H9 (cell line): ENCODE measurements around the gene SRGAP1. TPM values are rescaled to one million over a fixed set of nuclear protein-coding genes. Genes with fewer than 3 reads are reported as not detected.

Experiments used
- DNase-seq: peaks from one replicate; pipeline ENCODE4 v3.0.0-alpha.2; 2017
- H2AFZ ChIP-seq: one replicate; pipeline ENCODE4 v1.6.1; 2013; ENCODE audit warnings: mild to moderate bottlenecking, low read length, control low read depth, moderate library complexity
- H2AK5ac ChIP-seq: 2 replicates; pipeline ENCODE4 v1.6.1; 2013; ENCODE audit warnings: low read length, control low read depth, mixed read lengths; ENCODE audit not compliant: insufficient read length
- H2BK120ac ChIP-seq: one replicate; pipeline ENCODE4 v1.6.1; 2013; ENCODE audit warnings: low read depth, mild to moderate bottlenecking, low read length, control low read depth, inconsistent platforms; ENCODE audit not compliant: poor library complexity, severe bottlenecking
- H2BK12ac ChIP-seq: 2 replicates; pipeline ENCODE4 v1.6.1; 2013; ENCODE audit warnings: low read length, control low read depth, mixed read lengths, low read depth; ENCODE audit not compliant: insufficient read length
- H2BK15ac ChIP-seq: 2 replicates; pipeline ENCODE4 v1.6.1; 2013; ENCODE audit warnings: low read depth, low read length, control low read depth
- H2BK20ac ChIP-seq: one replicate; pipeline ENCODE4 v1.6.1; 2013; ENCODE audit warnings: low read depth, mild to moderate bottlenecking, low read length, control low read depth, inconsistent platforms; ENCODE audit not compliant: poor library complexity, severe bottlenecking
- H2BK5ac ChIP-seq: 2 replicates; pipeline ENCODE4 v1.6.1; 2013; ENCODE audit warnings: low read length, control low read depth, mixed read lengths; ENCODE audit not compliant: insufficient read length
- H3K14ac ChIP-seq: 2 replicates; pipeline ENCODE4 v1.6.1; 2013; ENCODE audit warnings: low read length, control low read depth; ENCODE audit not compliant: insufficient read depth
- H3K18ac ChIP-seq: 2 replicates; pipeline ENCODE4 v1.6.1; 2013; ENCODE audit warnings: low read depth, mild to moderate bottlenecking, mixed read lengths, low read length, control low read depth; ENCODE audit not compliant: insufficient read length
- H3K23ac ChIP-seq: 2 replicates; pipeline ENCODE4 v1.6.1; 2013; ENCODE audit warnings: low read length, control low read depth, mixed read lengths, low read depth; ENCODE audit not compliant: insufficient read length
- H3K23me2 ChIP-seq: 2 replicates; pipeline ENCODE4 v1.6.1; 2013; ENCODE audit warnings: low read depth, mild to moderate bottlenecking, mixed read lengths, low read length, control low read depth; ENCODE audit not compliant: insufficient read length, poor library complexity, severe bottlenecking
- H3K27ac ChIP-seq: 2 replicates; pipeline ENCODE4 v1.5.1; 2013; ENCODE audit warnings: low read length, control low read depth, mixed read lengths, low read depth; ENCODE audit not compliant: insufficient read length
- H3K27me3 ChIP-seq: 2 replicates; pipeline ENCODE4 v1.6.1; 2013; ENCODE audit warnings: low read length, control low read depth, inconsistent platforms; ENCODE audit not compliant: insufficient read depth
- H3K4ac ChIP-seq: 2 replicates; pipeline ENCODE4 v1.6.1; 2013; ENCODE audit warnings: low read depth, mild to moderate bottlenecking, control low read depth, inconsistent platforms, low read length, moderate library complexity
- H3K4me1 ChIP-seq: 2 replicates; pipeline ENCODE4 v1.6.1; 2013; ENCODE audit warnings: low read length, control low read depth, inconsistent platforms; ENCODE audit not compliant: insufficient read depth
- H3K4me2 ChIP-seq: 2 replicates; pipeline ENCODE4 v1.6.1; 2013; ENCODE audit warnings: low read length, control low read depth, mixed read lengths; ENCODE audit not compliant: insufficient read length, insufficient read depth
- H3K56ac ChIP-seq: 2 replicates; pipeline ENCODE4 v1.6.1; 2013; ENCODE audit warnings: low read depth, mild to moderate bottlenecking, mixed read lengths, low read length, control low read depth; ENCODE audit not compliant: insufficient read length
- H3K79me1 ChIP-seq: 2 replicates; pipeline ENCODE4 v1.6.1; 2013; ENCODE audit warnings: low read depth, mild to moderate bottlenecking, moderate library complexity, low read length, control low read depth, inconsistent platforms; ENCODE audit not compliant: insufficient read depth, poor library complexity, severe bottlenecking
- H3K79me2 ChIP-seq: 2 replicates; pipeline ENCODE4 v1.6.1; 2013; ENCODE audit warnings: low read length, control low read depth, inconsistent platforms; ENCODE audit not compliant: insufficient read depth
- H3K9ac ChIP-seq: 2 replicates; pipeline ENCODE4 v1.6.1; 2013; ENCODE audit warnings: low read length, control low read depth, mixed read lengths; ENCODE audit not compliant: insufficient read length; ENCODE audit errors: extremely low read depth
- H3K9me3 ChIP-seq: one replicate; pipeline ENCODE4 v1.6.1; 2013; ENCODE audit warnings: low read depth, low read length, inconsistent platforms; ENCODE audit not compliant: control insufficient read depth
- H3T11ph ChIP-seq: one replicate; pipeline ENCODE4 v1.6.1; 2013; ENCODE audit warnings: mild to moderate bottlenecking, low read length, control low read depth, inconsistent platforms
- H4K20me1 ChIP-seq: one replicate; pipeline ENCODE4 v1.6.1; 2013; ENCODE audit not compliant: control insufficient read depth, insufficient read length, insufficient read depth
- H4K5ac ChIP-seq: 2 replicates; pipeline ENCODE4 v1.6.1; 2013; ENCODE audit warnings: low read depth, mild to moderate bottlenecking, mixed read lengths, low read length, control low read depth; ENCODE audit not compliant: insufficient read length
- H4K8ac ChIP-seq: replicated peaks from 2 replicates; pipeline ENCODE4 v1.6.1; 2013; ENCODE audit warnings: low read length, control low read depth, mixed read lengths, low read depth; ENCODE audit not compliant: insufficient read length
- H4K91ac ChIP-seq: 2 replicates; pipeline ENCODE4 v1.6.1; 2013; ENCODE audit warnings: low read depth, mild to moderate bottlenecking, moderate library complexity, mixed read lengths, low read length, control low read depth; ENCODE audit not compliant: insufficient read length
- H3K27ac Mint-ChIP-seq, 3 experiments: 2 replicates in 2 of 3; 3 replicates in 1 of 3; pipeline ENCODE4 v1.8.0; 2020 to 2021; ENCODE audit warnings: mixed read lengths in 3 of 3, mild to moderate bottlenecking in 1 of 3, moderate library complexity in 1 of 3
- H3K27me3 Mint-ChIP-seq: 2 replicates; pipeline ENCODE4 v1.8.0; 2021; ENCODE audit warnings: low read depth, mild to moderate bottlenecking, moderate library complexity, mixed read lengths
- H3K36me3 Mint-ChIP-seq, 3 experiments: 2 replicates in 2 of 3; 3 replicates in 1 of 3; pipeline ENCODE4 v1.8.0; 2020 to 2021; ENCODE audit warnings: low read depth in 3 of 3, mixed read lengths in 3 of 3; ENCODE audit not compliant: insufficient read depth in 1 of 3
- H3K4me1 Mint-ChIP-seq, 2 experiments: 2 replicates each; pipeline ENCODE4 v1.8.0; 2020; ENCODE audit warnings: mixed read lengths in 2 of 2
- H3K4me3 Mint-ChIP-seq, 2 experiments: 2 replicates in 1 of 2; 3 replicates in 1 of 2; pipeline ENCODE4 v1.8.0; 2020 to 2021; ENCODE audit warnings: mild to moderate bottlenecking in 2 of 2, mixed read lengths in 2 of 2, moderate library complexity in 1 of 2
- H3K9me3 Mint-ChIP-seq, 2 experiments: 2 replicates in 1 of 2; 3 replicates in 1 of 2; pipeline ENCODE4 v1.8.0; 2020; ENCODE audit warnings: mild to moderate bottlenecking in 2 of 2, mixed read lengths in 2 of 2, moderate library complexity in 1 of 2
- WGBS: extraction: QIAGEN DNeasy Blood & Tissue Kit; methylation state at CpG from one replicate; pipeline ENCODE4 v1.1.7; 2013; ENCODE audit warnings: missing lambda C conversion rate, low lambda C conversion rate, mixed read lengths; ENCODE audit not compliant: insufficient read length; ENCODE audit errors: extremely low coverage; 5-methylcytosine and 5-hydroxymethylcytosine counted together
- total RNA-seq: library from RNA; stranded (reverse); gene quantifications from 2 replicates; pipeline ENCODE4 v1.2.1, GENCODE V29; 2021
- TF ChIP-seq, protein P1 (sequence below): fragments of 200-600 bp; sonication (generic); conservative IDR thresholded peaks from 3 replicates; pipeline ENCODE4 v1.8.0; 2021; ENCODE audit warnings: antibody characterized with exemption, mild to moderate bottlenecking

Gene SRGAP1
- total RNA-seq, 1 experiment from 2014 or later: 4.8 TPM

DNA sequence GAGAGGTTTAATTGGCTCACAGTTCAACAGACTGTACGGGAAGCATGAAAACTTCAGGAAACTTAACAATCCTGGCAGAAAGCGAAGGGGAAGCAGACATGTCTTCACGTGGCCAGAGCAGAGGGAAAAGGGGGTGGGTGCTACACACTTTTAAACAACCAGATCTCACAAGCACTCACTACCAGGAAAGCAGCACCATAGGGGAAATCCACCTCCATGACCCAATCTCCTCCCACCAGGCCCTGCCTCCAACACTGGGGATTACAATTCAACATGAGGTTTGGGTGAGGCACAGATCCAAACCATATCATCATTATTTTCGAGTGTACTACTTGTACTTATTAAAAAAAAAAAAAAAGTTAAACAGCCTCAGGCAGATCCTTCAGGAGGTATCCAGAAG lies 34.9 kb upstream of the SRGAP1 start:
- Histone ChIP-seq H4K20me1 (no peaks in the 10 kb centered on the region), H3K9ac (no peak overlapping the region), H3K27me3 (no peaks in the 10 kb centered on the region), H3K56ac (no peak overlapping the region), H3K14ac (no peak overlapping the region), H2BK15ac (no peak overlapping the region), H2BK20ac (no peak overlapping the region), H2BK12ac (no peak overlapping the region), H2AK5ac (no peak overlapping the region), H3T11ph (no peak overlapping the region), H2BK120ac (no peak overlapping the region), H3K23me2 (no peaks in the 10 kb centered on the region), H3K4me2 (no peak overlapping the region), H3K4me1 (no peaks in the 10 kb centered on the region), H3K4ac (no peak overlapping the region), H4K8ac (no peak overlapping the region), H3K79me2 (no peaks in the 10 kb centered on the region), H3K18ac (no peak overlapping the region), H2AFZ (no peak overlapping the region), H3K79me1 (no peaks in the 10 kb centered on the region), H4K5ac (no peak overlapping the region), H3K27ac (no peak overlapping the region), H3K23ac (no peak overlapping the region), H4K91ac (no peak overlapping the region), H2BK5ac (no peak overlapping the region), H3K9me3 (no peaks in the 10 kb centered on the region)
- Mint-ChIP-seq H3K4me3 (no peak overlapping the region), H3K27ac (no peak overlapping the region; a peak in 1 of 7 replicates), H3K27me3 (no peaks in the 10 kb centered on the region), H3K36me3 (peaks cover 0 to 4% (median 3%) of the 10 kb centered on the region in 3 experiments; a peak in 1 of 7 replicates), H3K4me1 (peaks cover 0 to 5% of the 10 kb centered on the region in 2 experiments; a peak in 2 of 4 replicates), H3K9me3 (no peaks in the 10 kb centered on the region)
- no CpG with 5 or more reads among the region's 4 CpGs for WGBS
- TF ChIP-seq, protein P1, sequence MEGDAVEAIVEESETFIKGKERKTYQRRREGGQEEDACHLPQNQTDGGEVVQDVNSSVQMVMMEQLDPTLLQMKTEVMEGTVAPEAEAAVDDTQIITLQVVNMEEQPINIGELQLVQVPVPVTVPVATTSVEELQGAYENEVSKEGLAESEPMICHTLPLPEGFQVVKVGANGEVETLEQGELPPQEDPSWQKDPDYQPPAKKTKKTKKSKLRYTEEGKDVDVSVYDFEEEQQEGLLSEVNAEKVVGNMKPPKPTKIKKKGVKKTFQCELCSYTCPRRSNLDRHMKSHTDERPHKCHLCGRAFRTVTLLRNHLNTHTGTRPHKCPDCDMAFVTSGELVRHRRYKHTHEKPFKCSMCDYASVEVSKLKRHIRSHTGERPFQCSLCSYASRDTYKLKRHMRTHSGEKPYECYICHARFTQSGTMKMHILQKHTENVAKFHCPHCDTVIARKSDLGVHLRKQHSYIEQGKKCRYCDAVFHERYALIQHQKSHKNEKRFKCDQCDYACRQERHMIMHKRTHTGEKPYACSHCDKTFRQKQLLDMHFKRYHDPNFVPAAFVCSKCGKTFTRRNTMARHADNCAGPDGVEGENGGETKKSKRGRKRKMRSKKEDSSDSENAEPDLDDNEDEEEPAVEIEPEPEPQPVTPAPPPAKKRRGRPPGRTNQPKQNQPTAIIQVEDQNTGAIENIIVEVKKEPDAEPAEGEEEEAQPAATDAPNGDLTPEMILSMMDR: no peak
- DNase-seq: no peak
